Kidney (tissue), 14 donors: ENCODE measurements around the gene SRRM2. TPM values are rescaled to one million over a fixed set of nuclear protein-coding genes. Genes with fewer than 3 reads are reported as not detected.
"Not testable (repeated sequence)": the region's sequence is repeated elsewhere in the genome, so short reads cannot be mapped to it uniquely, and the experiment has no call there.

Experiments used
- DNase-seq, 5 donors: peaks; one replicate each; pipeline ENCODE4 v3.0.0-alpha.2; 2013 to 2020
- FAIRE-seq: peaks from 2 replicates; lab custom pipeline; 2012; peaks lifted over from hg19 to GRCh38; lab: Jason Lieb, UNC
- H3K27ac ChIP-seq, 2 donors: one replicate each; pipeline ENCODE4 v1.7.0; 2013; ENCODE audit warnings: low read depth in 2 of 2, low read length in 2 of 2, inconsistent platforms in 1 of 2
- H3K27me3 ChIP-seq: one replicate; pipeline ENCODE4 v1.7.1; 2013; ENCODE audit warnings: low read length, inconsistent platforms; ENCODE audit not compliant: control insufficient read depth, insufficient read depth
- H3K36me3 ChIP-seq, 3 donors: one replicate each; pipeline versions ENCODE4 v1.7.0 to v1.7.1; 2013; ENCODE audit warnings: low read length in 3 of 3, control low read depth in 1 of 3, inconsistent platforms in 1 of 3; ENCODE audit not compliant: insufficient read depth in 3 of 3, control insufficient read depth in 2 of 3
- H3K4me1 ChIP-seq, 3 donors: one replicate each; pipeline versions ENCODE4 v1.7.0 to v1.7.1; 2013; ENCODE audit warnings: low read length in 3 of 3, inconsistent platforms in 1 of 3, low read depth in 1 of 3; ENCODE audit not compliant: control insufficient read depth in 2 of 3, insufficient read depth in 2 of 3
- H3K4me3 ChIP-seq, 3 donors: one replicate each; pipeline versions ENCODE4 v1.7.0 to v1.8.1; 2013; ENCODE audit warnings: low read length in 3 of 3, control low read depth in 1 of 3, inconsistent platforms in 1 of 3
- H3K9ac ChIP-seq, 3 donors: one replicate each; pipeline versions ENCODE4 v1.7.0 to v1.7.1; 2013; ENCODE audit warnings: low read length in 3 of 3, control low read depth in 1 of 3, inconsistent platforms in 1 of 3
- H3K9me3 ChIP-seq, 3 donors: one replicate each; pipeline versions ENCODE4 v1.7.0 to v1.7.1; 2013; ENCODE audit warnings: low read length in 3 of 3, control low read depth in 1 of 3, inconsistent platforms in 1 of 3; ENCODE audit not compliant: control insufficient read depth in 2 of 3, insufficient read depth in 1 of 3
- intact Hi-C: fragments of 100-400 bp; cut with DNase I; formaldehyde crosslinking; loops from one replicate; pipeline ENCODE4 v1.11.1; 2022
- polyA plus RNA-seq: library from polyadenylated mRNA; stranded (reverse); fragments of 350-450 nt; fragmentation: Illumina TruSeq; extraction: RNeasy Lipid Tissue Mini Kit (QIAGEN cat#74804); gene quantifications from one replicate; pipeline ENCODE4 v1.2.3, GENCODE V29; 2014; ENCODE audit warnings: low read depth, low replicate concordance; ENCODE audit not compliant: insufficient read depth
- total RNA-seq: library from RNA; stranded (reverse); fragmentation: NEBNext Ultra II Directional; extraction: Animal tissue kit (Norgen Biotek cat#: 25700); gene quantifications from one replicate; pipeline ENCODE4 v1.2.1, GENCODE V29; 2021
- TF ChIP-seq, protein P1 (sequence below): IDR thresholded peaks from 3 replicates; pipeline ENCODE4 v1.5.1; 2012; ENCODE audit warnings: mild to moderate bottlenecking, moderate library complexity, borderline replicate concordance; ENCODE audit not compliant: insufficient read depth; ENCODE audit errors: extremely low read depth
- donor health status: control.
- donor health status: control.
- donor health status: control.
- donor health status: control.
- donor health status: control.
- donor health status: DM: yes; HTN: yes; CAD: no.
- donor health status: Normal renal cell carcinoma (clear cell type).

SRRM2 gene
- total and polyA plus RNA-seq, 2 donors from 2014 or later, result 386 to 621 TPM

- H3K9ac ChIP-seq, result no peak overlapping the region
- FAIRE-seq, result no peak
- peak in 1 of 5 donors; percentile 77 for DNase-seq
- H3K9me3 ChIP-seq, result no peaks in the 10 kb centered on the region
- H3K4me3 ChIP-seq, result no peak overlapping the region
- no peaks in the 10 kb centered on the region for H3K27me3 ChIP-seq
- H3K27ac ChIP-seq, result no peak overlapping the region
- no peaks in the 10 kb centered on the region for H3K36me3 ChIP-seq
- TF ChIP-seq, protein P1, sequence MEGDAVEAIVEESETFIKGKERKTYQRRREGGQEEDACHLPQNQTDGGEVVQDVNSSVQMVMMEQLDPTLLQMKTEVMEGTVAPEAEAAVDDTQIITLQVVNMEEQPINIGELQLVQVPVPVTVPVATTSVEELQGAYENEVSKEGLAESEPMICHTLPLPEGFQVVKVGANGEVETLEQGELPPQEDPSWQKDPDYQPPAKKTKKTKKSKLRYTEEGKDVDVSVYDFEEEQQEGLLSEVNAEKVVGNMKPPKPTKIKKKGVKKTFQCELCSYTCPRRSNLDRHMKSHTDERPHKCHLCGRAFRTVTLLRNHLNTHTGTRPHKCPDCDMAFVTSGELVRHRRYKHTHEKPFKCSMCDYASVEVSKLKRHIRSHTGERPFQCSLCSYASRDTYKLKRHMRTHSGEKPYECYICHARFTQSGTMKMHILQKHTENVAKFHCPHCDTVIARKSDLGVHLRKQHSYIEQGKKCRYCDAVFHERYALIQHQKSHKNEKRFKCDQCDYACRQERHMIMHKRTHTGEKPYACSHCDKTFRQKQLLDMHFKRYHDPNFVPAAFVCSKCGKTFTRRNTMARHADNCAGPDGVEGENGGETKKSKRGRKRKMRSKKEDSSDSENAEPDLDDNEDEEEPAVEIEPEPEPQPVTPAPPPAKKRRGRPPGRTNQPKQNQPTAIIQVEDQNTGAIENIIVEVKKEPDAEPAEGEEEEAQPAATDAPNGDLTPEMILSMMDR, result no peak
- H3K4me1 ChIP-seq, result peaks cover 0 to 4% (median 0%) of the 10 kb centered on the region in 3 donors
- intact Hi-C loops, result no loop called here
Observed at GRCh38 chr16:2719328-2720063, 32.9 kb upstream of the SRRM2 start.

GRCh38 chr16:2720064-2720457, 32.4 kb upstream of the SRRM2 start, which contains the start of gene PRSS27:
Gene PRSS27, minus strand, starts transcription at chr16:2720224. Its CDS starts 64 bp downstream, at chr16:2720160.
- Histone ChIP-seq H3K27me3 (no peaks in the 10 kb centered on the region), H3K27ac (peak within 1 kb of the TSS in 1 of 2 donors; percentile 37), H3K36me3 (no peaks in the 10 kb centered on the region), H3K9ac (peak within 1 kb of the TSS in 1 of 3 donors; percentile 26), H3K4me1 (peaks cover 0 to 4% (median 0%) of the 10 kb centered on the region in 3 donors), H3K9me3 (no peaks in the 10 kb centered on the region), H3K4me3 (peak within 1 kb of the TSS in 1 of 3 donors; percentile 35)
- peak in 1 of 5 donors; percentile 66 for DNase-seq
- TF ChIP-seq, protein P1, result no peak
- intact Hi-C loops, result no loop called here
- FAIRE-seq, result no peak

DNA sequence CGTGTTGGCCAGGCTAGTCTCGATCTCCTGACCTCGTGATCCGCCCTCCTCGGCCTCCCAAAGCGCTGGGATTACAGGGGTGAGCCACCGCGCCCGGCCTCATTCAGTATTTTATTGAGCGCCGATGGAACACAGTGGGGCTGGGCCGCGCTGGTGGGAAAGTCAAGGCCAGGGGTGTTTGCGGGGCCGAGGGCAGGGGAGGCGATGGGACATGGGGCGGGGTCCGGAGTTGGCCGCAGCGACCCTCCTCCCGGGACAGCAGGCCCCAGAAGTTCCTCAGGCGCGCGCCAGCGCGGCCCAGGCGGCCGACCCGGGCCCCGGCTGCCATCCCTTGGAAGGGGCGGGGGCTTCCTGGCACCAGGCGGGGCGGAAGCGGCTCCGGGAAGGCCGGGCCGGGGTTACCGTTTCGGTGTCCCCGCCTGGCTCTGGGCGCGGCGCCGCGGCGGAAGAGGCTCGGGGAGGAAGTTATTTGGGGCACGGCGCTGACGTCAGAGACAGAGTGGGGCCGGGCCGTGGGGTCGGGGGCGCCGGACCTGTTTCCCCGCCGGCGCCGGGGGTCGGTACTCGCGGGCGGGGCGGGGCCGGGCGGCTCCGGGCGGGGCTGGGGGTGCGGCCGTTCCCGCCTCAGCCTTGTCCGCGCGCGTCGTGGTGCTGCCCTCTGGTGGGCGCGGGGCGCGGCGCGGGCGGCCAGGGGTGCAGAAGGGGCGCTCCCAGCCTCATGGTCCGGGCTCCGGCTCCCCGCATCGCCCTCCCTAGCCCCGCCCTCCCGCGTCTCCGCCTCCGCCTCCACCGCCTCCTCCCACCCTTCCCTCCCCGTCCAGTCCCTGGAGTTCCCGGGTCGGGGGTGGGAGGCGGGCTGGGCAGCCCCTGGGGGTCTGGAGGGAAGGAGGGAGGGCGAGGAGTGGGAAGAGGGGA, 31.5 kb upstream of the SRRM2 start:
- H3K9me3 ChIP-seq, result no peaks in the 10 kb centered on the region
- TF ChIP-seq, protein P1, result peak; percentile 83
- intact Hi-C loops, result no loop called here
- H3K4me3 ChIP-seq, result peak overlapping the region; percentile 18 to 49 (median 42)
- peak overlapping the region in 1 of 3 donors; percentile 26 for H3K9ac ChIP-seq
- H3K36me3 ChIP-seq, result no peaks in the 10 kb centered on the region
- DNase-seq, result peak; percentile 88 to 96 (median 93)
- no peak for FAIRE-seq
- H3K4me1 ChIP-seq, result peaks cover 0 to 4% (median 0%) of the 10 kb centered on the region in 3 donors
- H3K27ac ChIP-seq, result peak overlapping the region in 1 of 2 donors; percentile 37
- H3K27me3 ChIP-seq, result no peaks in the 10 kb centered on the region

- H3K27ac ChIP-seq, H3K4me1 ChIP-seq, FAIRE-seq, intact Hi-C loops, H3K9me3 ChIP-seq, DNase-seq, H3K27me3 ChIP-seq, H3K36me3 ChIP-seq: not testable (repeated sequence)
- Histone ChIP-seq H3K9ac (peak overlapping the region in 1 of 3 donors; percentile 26), H3K4me3 (peak overlapping the region; percentile 18 to 49 (median 42))
Observed at GRCh38 chr16:2721634-2722173, 30.7 kb upstream of the SRRM2 start.
